Activated naive CD4-positive, alpha-beta T cell treated with anti-CD3 and anti-CD28 coated beads, Interleukin-2, amount 50 U/mL, for 72 hours (primary cell): ENCODE measurements around the gene MYH3. TPM values are rescaled to one million over a fixed set of nuclear protein-coding genes. Genes with fewer than 3 reads are reported as not detected.
A peak's percentile ranks its signal among the peaks of the same experiment; 100 is the strongest.

Experiments
- ATAC-seq, 2 donors: fragments of 150-1000 bp; cut with Tn5 transposase; 2 replicates each; pipeline ENCODE4 v1.10.0; 2021; ENCODE audit warnings: mild to moderate bottlenecking in 2 of 2, moderate library complexity in 2 of 2
- DNase-seq, 2 donors: peaks; one replicate each; pipeline ENCODE4 v3.0.0; 2021 to 2022; ENCODE audit warnings: low spot score in 2 of 2
- H3K27ac Mint-ChIP-seq, 2 donors: one replicate each; pipeline ENCODE4 v1.8.0; 2022; ENCODE audit warnings: mild to moderate bottlenecking in 2 of 2, mixed read lengths in 2 of 2
- H3K36me3 Mint-ChIP-seq, 2 donors: one replicate each; pipeline ENCODE4 v1.8.0; 2022; ENCODE audit warnings: mixed read lengths in 2 of 2
- H3K9me3 Mint-ChIP-seq, 2 donors: one replicate each; pipeline ENCODE4 v1.8.0; 2022; ENCODE audit warnings: mixed read lengths in 2 of 2
- total RNA-seq, 2 donors: library from RNA; stranded (reverse); gene quantifications; one replicate each; pipeline ENCODE4 v1.2.3, GENCODE V29; 2022

MYH3 gene
- total RNA-seq, 2 donors from 2014 or later = 2.0 to 5.1 TPM

GRCh38 chr17:10626390-10626789 lies 30.7 kb downstream of the MYH3 start:
- no peak for DNase-seq
- ATAC-seq = no peak
- Mint-ChIP-seq H3K9me3 (no peaks in the 10 kb centered on the region), H3K36me3 (peaks cover 12 to 15% of the 10 kb centered on the region in 2 donors), H3K27ac (no peak overlapping the region)

DNA sequence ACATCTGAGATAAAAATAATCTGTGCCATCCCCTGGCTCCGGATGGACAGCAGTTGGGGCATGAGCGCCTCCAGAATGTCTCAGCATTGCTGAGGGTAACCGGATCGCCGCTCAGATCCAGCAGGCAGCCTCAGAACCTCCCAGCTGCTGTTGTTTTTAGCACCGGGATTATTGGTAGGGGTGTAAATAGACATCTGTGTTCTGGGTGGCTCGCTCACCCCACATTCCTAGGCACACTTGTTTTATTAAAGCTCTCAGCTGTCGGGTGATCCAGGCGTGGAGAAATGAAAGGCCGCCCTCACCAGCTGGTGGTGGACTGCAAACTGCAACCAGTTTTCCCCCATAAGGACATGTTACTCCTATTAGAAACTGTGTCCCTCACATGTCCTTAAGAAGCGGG lies 32.1 kb downstream of the MYH3 start:
- Mint-ChIP-seq H3K36me3 (peaks cover 7 to 11% of the 10 kb centered on the region in 2 donors), H3K9me3 (no peaks in the 10 kb centered on the region), H3K27ac (no peak overlapping the region)
- DNase-seq = no peak
- ATAC-seq = no peak

DNA sequence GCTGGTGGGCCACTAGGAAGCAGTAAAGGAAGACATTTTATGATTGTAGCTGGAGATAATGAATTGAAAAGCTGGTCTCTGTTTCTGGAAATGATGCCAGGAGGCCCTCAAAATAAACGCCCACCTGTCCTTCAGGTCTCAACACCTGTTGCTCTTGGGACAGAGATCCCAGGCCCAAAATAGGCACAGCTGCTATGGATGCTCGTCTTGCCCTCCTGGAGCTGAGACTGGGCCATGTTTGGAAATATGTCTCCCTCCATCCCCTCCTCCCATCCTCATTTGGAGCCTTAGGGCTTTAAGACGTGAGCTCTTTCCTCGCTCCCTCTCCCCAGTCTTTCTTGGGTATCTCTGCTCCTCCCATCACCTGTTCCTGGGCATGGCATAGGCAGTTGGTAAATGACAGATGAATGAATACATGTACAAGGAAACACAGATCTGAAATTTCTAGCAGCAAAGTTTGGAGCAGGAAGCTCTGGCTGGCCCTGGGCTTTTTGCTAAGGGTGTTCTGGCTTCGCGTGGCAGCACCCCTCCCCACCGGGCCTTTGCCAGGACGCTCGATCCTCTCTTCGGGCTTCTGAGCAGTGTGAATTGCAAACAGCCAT lies 33.3 kb downstream of the MYH3 start:
- ATAC-seq = no peak

GRCh38 chr17:10622617-10623485 lies 34.3 kb downstream of the MYH3 start:
- no peaks in the 10 kb centered on the region for H3K9me3 Mint-ChIP-seq
- no peak for ATAC-seq
- H3K27ac Mint-ChIP-seq = no peak overlapping the region
- no peaks in the 10 kb centered on the region for H3K36me3 Mint-ChIP-seq
- DNase-seq = no peak

More for the DNA sequence above, 33.3 kb downstream of the MYH3 start:
- Mint-ChIP-seq H3K9me3 (no peaks in the 10 kb centered on the region), H3K36me3 (no peaks in the 10 kb centered on the region), H3K27ac (no peak overlapping the region)
- DNase-seq = no peak

DNA sequence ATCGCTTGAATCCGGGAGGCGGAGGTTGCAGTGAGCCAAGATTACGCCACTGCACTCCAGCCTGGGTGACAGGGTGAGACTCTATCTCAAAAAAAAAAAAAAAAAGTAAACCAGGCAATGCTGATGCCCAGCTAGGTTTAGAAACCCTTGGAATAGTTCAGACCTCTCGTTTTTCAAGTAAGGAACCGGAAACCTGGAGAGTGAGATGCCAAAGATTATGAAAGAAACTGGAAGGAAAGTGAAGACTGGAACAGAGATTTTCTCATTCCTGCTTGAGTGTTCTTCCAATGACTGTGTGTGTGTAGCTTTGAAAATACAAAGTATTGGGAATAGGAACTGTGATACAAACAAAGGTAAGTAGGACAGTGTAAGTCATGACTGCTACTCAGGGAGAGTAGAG lies 35.7 kb downstream of the MYH3 start:
- no peak overlapping the region for H3K27ac Mint-ChIP-seq
- ATAC-seq (no peak), DNase-seq (no peak)
- no peaks in the 10 kb centered on the region for H3K9me3 Mint-ChIP-seq
- H3K36me3 Mint-ChIP-seq = no peaks in the 10 kb centered on the region

- DNase-seq (no peak), ATAC-seq (no peak)
- Mint-ChIP-seq H3K9me3 (no peaks in the 10 kb centered on the region), H3K36me3 (no peaks in the 10 kb centered on the region), H3K27ac (no peak overlapping the region)
These were observed 36.3 kb downstream of the MYH3 start for GRCh38 chr17:10620823-10621222.

GRCh38 chr17:10618202-10618635 lies 38.9 kb downstream of the MYH3 start:
- H3K9me3 Mint-ChIP-seq = no peaks in the 10 kb centered on the region
- DNase-seq (peak in 1 of 2 donors; percentile 63), ATAC-seq (peak; percentile 87 to 88)
- H3K27ac Mint-ChIP-seq = no peak overlapping the region
- no peaks in the 10 kb centered on the region for H3K36me3 Mint-ChIP-seq

GRCh38 chr17:10617120-10617505 lies 40.0 kb downstream of the MYH3 start:
- DNase-seq (no peak), ATAC-seq (no peak)
- Mint-ChIP-seq H3K27ac (no peak overlapping the region), H3K36me3 (no peaks in the 10 kb centered on the region), H3K9me3 (no peaks in the 10 kb centered on the region)

- H3K36me3 Mint-ChIP-seq = no peaks in the 10 kb centered on the region
- DNase-seq = peak in 1 of 2 donors; percentile 84
- H3K27ac Mint-ChIP-seq = no peak overlapping the region
- H3K9me3 Mint-ChIP-seq = no peaks in the 10 kb centered on the region
- ATAC-seq = peak; percentile 65 to 82
These were observed 40.5 kb downstream of the MYH3 start for GRCh38 chr17:10616502-10617119.

GRCh38 chr17:10614536-10615155 lies 42.5 kb downstream of the MYH3 start:
- Mint-ChIP-seq H3K36me3 (no peaks in the 10 kb centered on the region), H3K27ac (no peak overlapping the region), H3K9me3 (no peaks in the 10 kb centered on the region)
- DNase-seq = peak in 1 of 2 donors; percentile 21
- peak in 1 of 2 donors; percentile 25 for ATAC-seq

GRCh38 chr17:10613775-10614513 lies 43.2 kb downstream of the MYH3 start:
- ATAC-seq = no peak
- Mint-ChIP-seq H3K36me3 (no peaks in the 10 kb centered on the region), H3K27ac (no peak overlapping the region), H3K9me3 (no peaks in the 10 kb centered on the region)
- no peak for DNase-seq

DNA sequence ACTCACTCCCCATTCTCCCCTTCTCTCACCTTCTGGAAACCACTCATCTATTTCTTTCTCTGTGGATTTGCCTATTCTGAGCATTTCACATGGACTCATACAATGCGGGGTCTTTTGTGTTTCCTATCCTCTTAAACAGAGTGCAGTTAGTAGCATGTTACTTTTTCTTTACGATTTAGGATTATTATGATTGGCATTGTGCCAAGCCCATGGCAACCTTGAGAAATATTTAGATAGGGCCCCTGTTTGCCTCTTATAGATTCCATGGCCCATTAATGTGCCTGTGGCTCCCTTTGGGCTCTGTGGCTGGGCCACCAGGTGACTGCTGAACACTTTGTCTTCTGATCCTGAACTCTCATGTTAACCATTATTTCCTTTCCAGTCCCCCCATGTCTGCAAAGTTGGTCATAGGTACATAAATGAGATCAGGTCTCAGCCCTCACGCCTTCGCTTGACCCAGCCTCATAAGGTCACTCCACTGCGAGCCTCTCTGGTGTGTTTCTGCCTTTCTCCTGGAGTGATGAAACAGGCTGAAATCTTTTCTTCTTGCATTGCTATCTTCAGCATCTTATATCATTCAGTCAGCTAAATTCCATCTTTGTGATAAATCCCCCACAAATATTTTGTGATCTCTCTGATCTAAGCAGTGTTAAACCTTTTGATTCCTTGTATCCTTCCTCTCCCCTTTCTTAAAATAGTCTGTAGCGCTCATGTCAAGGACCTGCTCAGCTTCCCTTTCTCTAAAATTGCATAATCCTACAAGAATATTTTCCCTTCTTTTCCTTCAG lies 44.0 kb downstream of the MYH3 start:
- ATAC-seq (no peak), DNase-seq (no peak)
- Mint-ChIP-seq H3K27ac (no peak overlapping the region), H3K36me3 (no peaks in the 10 kb centered on the region), H3K9me3 (no peaks in the 10 kb centered on the region)

GRCh38 chr17:10610884-10611283 lies 46.2 kb downstream of the MYH3 start:
- DNase-seq = no peak
- Mint-ChIP-seq H3K36me3 (no peaks in the 10 kb centered on the region), H3K9me3 (no peaks in the 10 kb centered on the region), H3K27ac (no peak overlapping the region)
- no peak for ATAC-seq

- DNase-seq (no peak), ATAC-seq (no peak)
- Mint-ChIP-seq H3K9me3 (no peaks in the 10 kb centered on the region), H3K27ac (no peak overlapping the region), H3K36me3 (no peaks in the 10 kb centered on the region)
These were observed 48.9 kb downstream of the MYH3 start for GRCh38 chr17:10608244-10608643.

DNA sequence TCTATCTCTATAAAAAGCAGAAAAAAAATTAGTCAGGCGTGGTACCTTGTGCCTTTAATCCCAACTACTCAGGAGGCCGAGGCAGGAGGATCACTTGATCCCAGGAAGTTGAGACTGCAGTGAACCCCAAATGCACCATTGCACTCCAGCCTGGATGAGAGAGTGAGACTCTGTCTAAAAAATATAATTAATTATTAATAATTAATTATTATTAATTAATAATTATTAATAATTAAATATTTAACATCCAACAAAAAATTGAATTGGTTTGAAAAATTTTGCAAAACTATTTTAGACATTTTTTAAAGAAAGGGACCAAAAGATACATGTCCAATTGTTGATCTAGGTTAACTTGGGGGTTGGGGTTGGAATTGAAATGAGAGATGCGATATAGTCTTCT lies 51.0 kb downstream of the MYH3 start:
- Mint-ChIP-seq H3K36me3 (no peaks in the 10 kb centered on the region), H3K27ac (no peak overlapping the region), H3K9me3 (no peaks in the 10 kb centered on the region)
- no peak for DNase-seq
- no peak for ATAC-seq
